GM12892 (cell line): Measurements from ENCODE around the gene PCED1B.

Experiments used
- POLR2A ChIP-seq: IDR thresholded peaks from 2 replicates; pipeline ENCODE4 v1.6.1; 2011; ENCODE audit warnings: low read depth, low read length, control low read depth
- POLR2AphosphoS5 ChIP-seq: IDR thresholded peaks from 2 replicates; pipeline ENCODE4 v1.6.1; 2011; ENCODE audit warnings: low read depth, low read length, control low read depth

GRCh38 chr12:47190271-47190750 is 110.9 kb downstream of the PCED1B start:
- TF ChIP-seq POLR2A, result no peak
- no peak for TF ChIP-seq POLR2AphosphoS5
